GM12878 (cell line): ENCODE data around the gene ZDHHC22. TPM values are rescaled to one million over a fixed set of nuclear protein-coding genes. Genes with fewer than 3 reads are reported as not detected.

ENCODE experiments used
- ATAC-seq: fragments of 200-7000 bp; cut with Tn5 transposase; 3 replicates; pipeline ENCODE4 v1.9.1; 2020; ENCODE audit warnings: mild to moderate bottlenecking, moderate library complexity
- BruUV-seq: library from RNA; stranded (reverse); fragments of 400-500 nt; replicated peaks from 2 replicates; lab custom pipeline; 2021; lab: Mats Ljungman, UMichigan
- CTCF ChIA-PET: fragments of 300-600 bp; sonication (Branson Sonifier 250); formaldehyde crosslinking; extraction: SDS; loops from one replicate; lab custom pipeline; 2021; ENCODE audit warnings: inconsistent platforms; lab: Yijun Ruan, JAX
- POLR2A ChIA-PET: fragments of 350-600 bp; formaldehyde crosslinking; extraction: SDS; loops from one replicate; lab custom pipeline; 2021; ENCODE audit warnings: inconsistent platforms; lab: Charles Lee
- RAD21 ChIA-PET: fragments of 300-600 bp; sonication (Branson Sonifier 250); formaldehyde crosslinking; loops from one replicate; lab custom pipeline; 2023; ENCODE audit warnings: antibody characterized with exemption; ENCODE audit not compliant: unreplicated experiment; lab: Charles Lee
- SMC1A ChIA-PET: fragments of 300-600 bp; sonication (Branson Sonifier 250); formaldehyde crosslinking; loops from one replicate; lab custom pipeline; 2023; ENCODE audit not compliant: unreplicated experiment, uncharacterized antibody; lab: Charles Lee
- DNase-seq: peaks from one replicate; pipeline ENCODE4 v3.0.0-alpha.2; 2011; ENCODE audit warnings: low read depth, low spot score
- FAIRE-seq: peaks from 3 replicates; lab custom pipeline; 2011; peaks lifted over from hg19 to GRCh38; lab: Jason Lieb, UNC
- H2AFZ ChIP-seq: 2 replicates; pipeline ENCODE4 v1.6.0; 2011; ENCODE audit warnings: low read depth, low read length, control low read depth; ENCODE audit not compliant: control insufficient read depth
- H3K27ac ChIP-seq: 2 replicates; pipeline ENCODE4 v1.5.1; 2011; ENCODE audit warnings: control low read depth; ENCODE audit not compliant: control insufficient read depth, insufficient read depth
- H3K27me3 ChIP-seq, 2 experiments: replicated peaks in 1 of 2; 2 replicates each; pipeline versions ENCODE4 v1.6.0 to v1.6.1; 2011; ENCODE audit warnings: low read length in 1 of 2; ENCODE audit not compliant: control insufficient read depth in 2 of 2, insufficient read depth in 2 of 2
- H3K36me3 ChIP-seq, 2 experiments: 2 replicates each; pipeline ENCODE4 v1.5.1; 2011; ENCODE audit warnings: low read length in 1 of 2; ENCODE audit not compliant: control insufficient read depth in 2 of 2, insufficient read depth in 2 of 2
- H3K4me1 ChIP-seq: 2 replicates; pipeline ENCODE4 v1.6.1; 2011; ENCODE audit warnings: mild to moderate bottlenecking, low read length, moderate library complexity, mixed read lengths; ENCODE audit not compliant: control insufficient read depth, insufficient read depth
- H3K4me2 ChIP-seq: 2 replicates; pipeline ENCODE4 v1.6.0; 2011; ENCODE audit warnings: control low read depth; ENCODE audit not compliant: control insufficient read depth, insufficient read depth
- H3K4me3 ChIP-seq: fragments of 200-600 bp; sonication (generic); 2 replicates; pipeline ENCODE4 v1.5.1; 2016
- H3K79me2 ChIP-seq: 2 replicates; pipeline ENCODE4 v1.6.0; 2011; ENCODE audit warnings: low read length; ENCODE audit not compliant: control insufficient read depth, insufficient read depth
- H3K9ac ChIP-seq: 2 replicates; pipeline ENCODE4 v1.8.0; 2011; ENCODE audit warnings: low read length, control low read depth, mixed read lengths; ENCODE audit not compliant: control insufficient read depth, insufficient read depth
- H3K9me3 ChIP-seq: replicated peaks from 3 replicates; pipeline ENCODE4 v1.5.1; 2011; ENCODE audit warnings: mild to moderate bottlenecking, low read length; ENCODE audit not compliant: control insufficient read depth, insufficient read depth
- H4K20me1 ChIP-seq: 2 replicates; pipeline ENCODE4 v1.6.0; 2011; ENCODE audit not compliant: control insufficient read depth, insufficient read depth
- CBFB ChIP-seq: IDR thresholded peaks from 2 replicates; pipeline ENCODE4 v1.6.1; 2016; ENCODE audit warnings: antibody characterized with exemption, low read depth
- CEBPB ChIP-seq, 2 experiments: fragments of 150-350 bp in 1 of 2; IDR thresholded peaks; 2 replicates each; pipeline ENCODE4 v1.6.1; 2012 to 2014; ENCODE audit warnings: low read depth in 2 of 2, low read length in 2 of 2, borderline replicate concordance in 1 of 2, inconsistent platforms in 1 of 2
- EZH2 ChIP-seq: IDR thresholded peaks from 2 replicates; pipeline ENCODE4 v1.6.1; 2012; ENCODE audit warnings: low read depth, mild to moderate bottlenecking, control low read depth, inconsistent platforms, low read length, borderline replicate concordance; ENCODE audit not compliant: control insufficient read depth
- JUND ChIP-seq: IDR thresholded peaks from 2 replicates; pipeline ENCODE4 v1.6.1; 2012; ENCODE audit warnings: low read depth, mild to moderate bottlenecking, low read length, improper control_type of control experiment, moderate library complexity
- LARP7 ChIP-seq: fragments of 450-650 bp; IDR thresholded peaks from 2 replicates; pipeline ENCODE4 v1.6.1; 2017; ENCODE audit warnings: mild to moderate bottlenecking
- NKRF ChIP-seq: fragments of 450-650 bp; conservative IDR thresholded peaks from 2 replicates; pipeline ENCODE4 v1.6.1; 2017; ENCODE audit warnings: mild to moderate bottlenecking, moderate library complexity
- NR2C1 ChIP-seq: fragments of 450-650 bp; IDR thresholded peaks from 2 replicates; pipeline ENCODE4 v1.6.1; 2017; ENCODE audit warnings: antibody characterized with exemption, mild to moderate bottlenecking, moderate library complexity
- RCOR1 ChIP-seq: conservative IDR thresholded peaks from 2 replicates; pipeline ENCODE4 v1.6.1; 2012; ENCODE audit warnings: low read depth, low read length, improper control_type of control experiment
- REST ChIP-seq: IDR thresholded peaks from 2 replicates; pipeline ENCODE4 v1.6.1; 2012; ENCODE audit warnings: mild to moderate bottlenecking, low read depth, low read length
- SIX5 ChIP-seq: IDR thresholded peaks from 2 replicates; pipeline ENCODE4 v1.6.1; 2011; ENCODE audit warnings: mild to moderate bottlenecking, low read depth, low read length, moderate library complexity; ENCODE audit not compliant: severe bottlenecking
- SREBF2 ChIP-seq: IDR thresholded peaks from 2 replicates; pipeline ENCODE4 v1.6.1; 2012; ENCODE audit warnings: mild to moderate bottlenecking, low read length
- TCF3 ChIP-seq: IDR thresholded peaks from 2 replicates; pipeline ENCODE4 v1.6.1; 2012; ENCODE audit warnings: low read depth, mild to moderate bottlenecking, low read length, borderline replicate concordance; ENCODE audit not compliant: insufficient read depth
- TCF7 ChIP-seq: IDR thresholded peaks from 2 replicates; pipeline ENCODE4 v1.6.1; 2014; ENCODE audit warnings: antibody characterized with exemption, borderline replicate concordance
- ZBTB40 ChIP-seq: fragments of 450-650 bp; IDR thresholded peaks from 2 replicates; pipeline ENCODE4 v1.6.1; 2016; ENCODE audit warnings: mild to moderate bottlenecking, moderate library complexity, borderline replicate concordance
- ZNF24 ChIP-seq: fragments of 450-650 bp; IDR thresholded peaks from 2 replicates; pipeline ENCODE4 v1.6.1; 2017; ENCODE audit warnings: antibody characterized with exemption, mild to moderate bottlenecking
- WGBS: methylation state at CpG from one replicate; pipeline ENCODE4 v1.1.6; 2016; ENCODE audit warnings: low lambda C conversion rate; ENCODE audit not compliant: insufficient replicate concordance, insufficient coverage; ENCODE audit errors: missing lambda C conversion rate; 5-methylcytosine and 5-hydroxymethylcytosine counted together
- in situ Hi-C: fragments of 300-500 bp; cut with MboI; formaldehyde crosslinking; loops from 9 replicates; pipeline ENCODE4 v1.14.3; 2018; ENCODE audit warnings: mixed read lengths
- intact Hi-C: fragments of 100-400 bp; cut with micrococcal nuclease; formaldehyde crosslinking; loops from one replicate; pipeline ENCODE4 v1.14.2; 2022; ENCODE audit not compliant: unreplicated experiment
- polyA plus RNA-seq, 11 experiments: library from polyadenylated mRNA; depleted of rRNA in 4 of 11; unstranded in 6 of 11; stranded (reverse) in 5 of 11; fragments of >200 nt; fragmentation: Nextera tagmentation in 4 of 11; fragmentation: Illumina TruSeq in 1 of 11; extraction: Ambion mirVana in 4 of 11; extraction: Trizol in 1 of 11; gene quantifications; 1 replicate in 1 of 11; 2 replicates in 10 of 11; pipeline versions ENCODE4 v1.2.1 to v1.2.3, GENCODE V29; 2011 to 2016; ENCODE audit warnings: inconsistent platforms in 2 of 11, missing spikeins in 2 of 11, low read depth in 1 of 11
- total RNA-seq, 4 experiments: library from RNA; depleted of rRNA in 3 of 4; stranded (reverse); fragments of >200 nt in 3 of 4; fragmentation: Illumina TruSeq in 1 of 4; extraction: Trizol in 1 of 4; gene quantifications; 2 replicates each; pipeline versions ENCODE4 v1.2.1 to v1.2.3, GENCODE V29; 2013 to 2021

Gene ZDHHC22
- total and polyA plus RNA-seq, 10 of the 15 experiments (the other 5 are each of a cell fraction or from before 2014, with no cell fraction given), result 0.06 TPM; not detected in 9

- no peak overlapping the region for H2AFZ ChIP-seq
- no peaks in the 10 kb centered on the region for H3K27me3 ChIP-seq
- FAIRE-seq (no peak), DNase-seq (no peak), ATAC-seq (no peak)
- CTCF ChIA-PET, result interaction anchor here (2.1 to 21.9 kb wide), 2 partner anchors 15 to 212 kb away, joined by 5 to 445 read pairs; no protein-coding TSS in a partner anchor
- no peak overlapping the region for H3K9ac ChIP-seq
- no peak overlapping the region for H3K27ac ChIP-seq
- in situ Hi-C loops, result no loop called here
- SMC1A ChIA-PET, result interaction anchor here (1.1 to 21.4 kb wide), 2 partner anchors 15 to 227 kb away, joined by 3 to 428 read pairs; no protein-coding TSS in a partner anchor
- RAD21 ChIA-PET, result interaction anchor here (13.2 kb wide), 1 partner anchor 18 kb away, joined by 185 read pairs; no protein-coding TSS in a partner anchor
- no TSS peak for BruUV-seq
- no peak overlapping the region for H3K4me2 ChIP-seq
- H3K79me2 ChIP-seq, result peaks cover 6% of the 10 kb centered on the region
- peaks cover 12% of the 10 kb centered on the region for H3K4me1 ChIP-seq
- intact Hi-C loops, result no loop called here
- peaks cover 0 to 10% of the 10 kb centered on the region in 2 experiments; a peak in 1 of 4 replicates for H3K36me3 ChIP-seq
- WGBS, result 88% methylated on average over 6 of the region's 6 CpGs
- H3K4me3 ChIP-seq, result no peak overlapping the region
- H4K20me1 ChIP-seq, result no peaks in the 10 kb centered on the region
- no peaks in the 10 kb centered on the region for H3K9me3 ChIP-seq
- POLR2A ChIA-PET, result interaction anchor here (0.5 kb wide), 1 partner anchor 84 kb away, joined by 5 read pairs; no protein-coding TSS in a partner anchor
- TF ChIP-seq TCF7 (no peak), TCF3 (no peak), NR2C1 (no peak), LARP7 (no peak), EZH2 (no peak), CBFB (no peak), JUND (no peak), CEBPB (IDR thresholded peaks at IDR 0.05; ENCODE audit: borderline replicate concordance in 1 of 2, low read depth in 2 of 2, low read length in 2 of 2) (no peak), NKRF (no peak), REST (no peak), ZNF24 (no peak), SREBF2 (no peak), ZBTB40 (no peak), RCOR1 (no peak), SIX5 (no peak)
Observed at GRCh38 chr14:77103951-77104350, 37.6 kb downstream of the ZDHHC22 start.
